ENCODE measurements around the gene OR6B1. TPM values are rescaled to one million over a fixed set of nuclear protein-coding genes. Genes with fewer than 3 reads are reported as not detected.

Gene OR6B1
- total and polyA plus RNA-seq, 2 of the 8 experiments (the other 6 are each of a cell fraction or from before 2014, with no cell fraction given): not detected

DNA sequence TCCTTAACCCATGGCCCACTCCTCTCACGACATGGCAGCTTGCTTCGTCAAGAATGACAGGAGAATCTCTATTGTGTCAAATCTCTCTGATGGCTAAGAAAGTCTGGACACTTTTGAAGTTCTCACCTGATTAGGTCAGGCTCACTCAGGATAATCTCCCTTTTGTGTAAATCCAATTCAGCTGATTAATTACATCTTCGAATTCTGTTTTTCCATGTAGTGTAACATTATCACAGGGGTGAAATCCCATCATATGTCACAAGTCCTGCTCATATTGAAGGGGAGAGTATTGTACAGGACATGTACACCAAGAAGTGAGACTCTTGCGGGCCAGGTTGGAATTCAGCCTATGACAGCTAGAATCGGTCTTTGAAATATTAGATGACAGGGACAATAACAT is 16.2 kb upstream of the OR6B1 start (continued):
- TF ChIP-seq CHD7 (IDR thresholded peaks at IDR 0.05; ENCODE audit: insufficient replicate concordance, low read length): no peak

All from H1 (cell line).